ENCODE measurements around the gene PLEKHG3.

Gene PLEKHG3

GRCh38 chr14:64790478-64790877, 86.3 kb downstream of the PLEKHG3 start:
- no peak for DNase-seq

GRCh38 chr14:64792231-64792630, 88.0 kb downstream of the PLEKHG3 start:
- no peak for DNase-seq

- no peak for DNase-seq
Observed at GRCh38 chr14:64792871-64793560, 88.8 kb downstream of the PLEKHG3 start.

- DNase-seq = no peak
Observed at GRCh38 chr14:64795211-64795610, 91.0 kb downstream of the PLEKHG3 start.

DNA sequence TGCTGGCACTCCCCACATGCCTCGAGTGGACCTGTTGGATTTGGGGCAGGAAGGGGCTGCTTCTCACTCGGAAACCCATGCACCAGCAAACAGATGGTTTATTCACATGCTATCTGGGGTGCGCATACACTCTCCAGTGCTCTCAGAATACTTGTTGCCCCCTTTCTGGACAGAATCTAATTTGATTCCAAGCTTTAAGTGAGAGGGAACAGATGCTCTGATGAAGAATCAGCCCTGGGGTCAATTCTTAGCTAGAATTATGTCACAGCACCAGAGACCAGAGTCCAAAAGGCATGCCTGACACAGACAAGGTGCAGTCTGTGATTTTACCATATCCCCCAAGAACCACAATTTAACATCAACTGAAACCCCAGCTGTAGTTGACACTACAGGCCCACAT, 91.7 kb downstream of the PLEKHG3 start:
- DNase-seq = no peak

- DNase-seq = no peak
Observed at GRCh38 chr14:64796369-64796768, 92.1 kb downstream of the PLEKHG3 start.

GRCh38 chr14:64799555-64799954, 95.3 kb downstream of the PLEKHG3 start:
- DNase-seq = no peak
